ENCODE measurements around the gene NXPH3. TPM values are rescaled to one million over a fixed set of nuclear protein-coding genes. Genes with fewer than 3 reads are reported as not detected.

NXPH3 gene
- total and polyA plus RNA-seq, 2 donors (not counting 3 experiments of a cell fraction or from before 2014, with no cell fraction given), result 1.7 to 2.0 TPM

DNA sequence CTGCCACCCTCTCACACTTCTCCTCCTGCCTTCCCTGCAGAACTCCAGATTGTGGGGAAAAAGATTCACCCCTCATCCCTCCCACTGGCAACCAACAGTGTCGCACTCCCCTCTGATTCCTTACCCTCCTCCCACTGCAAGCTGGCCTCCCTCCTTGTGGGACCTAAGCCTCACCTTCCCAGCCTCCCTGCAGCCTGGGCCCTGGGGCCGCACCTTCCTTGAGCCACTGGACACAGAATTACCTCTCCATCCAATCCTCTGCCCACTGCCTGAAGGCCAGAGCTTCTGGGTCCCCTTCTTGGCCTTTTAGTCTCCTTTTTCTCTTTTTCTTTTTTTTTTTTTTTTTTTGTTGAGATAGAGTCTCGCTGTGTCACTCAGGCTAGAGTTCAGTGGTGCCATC lies 46.7 kb upstream of the NXPH3 start:
- ChIA-PET POLR2A (no interaction called here), CTCF (interaction anchor here (1.5 kb wide), 1 partner anchor 27 kb away, joined by 5 read pairs; no protein-coding TSS in a partner anchor)
- TF ChIP-seq FOS (IDR thresholded peaks at IDR 0.05; ENCODE audit: borderline replicate concordance, insufficient read depth, low read length) (no peak), EZH2 (IDR thresholded peaks at IDR 0.05; ENCODE audit: borderline replicate concordance, low read depth, low read length, severe bottlenecking) (peak; percentile 21)
- H3K79me2 ChIP-seq (ENCODE audit: control insufficient read depth, insufficient read depth, low read length), result no peaks in the 10 kb centered on the region
- H3K27ac ChIP-seq (ENCODE audit: insufficient read depth, low read depth, low read length), result no peak overlapping the region
- no peak overlapping the region for H3K4me3 ChIP-seq (replicated peaks in 1 of 3; ENCODE audit: insufficient read depth in 1 of 3, low read depth in 1 of 3, low read length in 3 of 3)
- no peak for DNase-seq (ENCODE audit: low read depth, low spot score)
- no peak overlapping the region for H3K9ac ChIP-seq (replicated peaks; ENCODE audit: extremely low read depth, insufficient read depth, low read length)
- intact Hi-C loops (cut with micrococcal nuclease), result no loop called here
- FAIRE-seq, result no peak
- H3K9me1 ChIP-seq (replicated peaks; ENCODE audit: control insufficient read depth, extremely low read depth, insufficient read depth, low read length), result no peaks in the 10 kb centered on the region
- H3K9me3 ChIP-seq (replicated peaks; ENCODE audit: control insufficient read depth, insufficient read depth, low read length), result no peaks in the 10 kb centered on the region
- no peaks in the 10 kb centered on the region for H4K20me1 ChIP-seq (replicated peaks; ENCODE audit: control insufficient read depth, extremely low read depth, insufficient read depth, low read length)
- no peak overlapping the region for H2AFZ ChIP-seq (ENCODE audit: low read depth, low read length)
- no peaks in the 10 kb centered on the region for H3K36me3 ChIP-seq (ENCODE audit: control insufficient read depth in 2 of 2, extremely low read depth in 1 of 2, insufficient read depth in 2 of 2, low read length in 2 of 2)
- H3K27me3 ChIP-seq (ENCODE audit: control insufficient read depth in 2 of 2, insufficient read depth in 2 of 2, low read length in 2 of 2), result peaks cover 3 to 13% of the 10 kb centered on the region in 2 experiments
- H3K4me1 ChIP-seq (ENCODE audit: control insufficient read depth, extremely low read depth, insufficient read depth, low read length), result no peaks in the 10 kb centered on the region
- dilution Hi-C loops (cut with MboI; ENCODE audit: extremely low pct_ligation_motif_present, low sequenced_read_pairs), result no loop called here
- BruUV-seq (replicated peaks), result no TSS peak
- no peak overlapping the region for H3K4me2 ChIP-seq (ENCODE audit: insufficient read depth, low read length)

DNA sequence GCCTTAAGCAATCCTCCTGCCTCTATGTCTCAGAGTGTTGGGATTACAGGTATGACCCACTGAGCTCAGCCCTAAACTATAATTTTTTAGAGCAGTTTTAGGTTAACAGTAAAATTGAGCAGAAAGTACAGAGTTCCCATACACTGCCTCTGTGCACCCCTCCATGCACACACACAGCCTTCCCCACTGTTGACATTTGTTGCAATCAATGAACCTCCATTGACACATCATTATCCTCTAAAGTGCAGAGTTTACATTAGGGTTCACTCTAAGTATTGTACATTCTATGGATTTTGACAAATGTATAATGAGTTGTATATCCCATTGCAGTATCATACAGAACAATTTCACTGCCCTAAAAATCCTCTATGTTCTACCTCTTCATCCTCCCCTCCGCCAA lies 45.6 kb upstream of the NXPH3 start:
- no peaks in the 10 kb centered on the region for H3K36me3 ChIP-seq (ENCODE audit: control insufficient read depth in 2 of 2, extremely low read depth in 1 of 2, insufficient read depth in 2 of 2, low read length in 2 of 2)
- no peaks in the 10 kb centered on the region for H3K4me1 ChIP-seq (ENCODE audit: control insufficient read depth, extremely low read depth, insufficient read depth, low read length)
- intact Hi-C loops (cut with micrococcal nuclease), result no loop called here
- FAIRE-seq, result no peak
- no peaks in the 10 kb centered on the region for H3K9me3 ChIP-seq (replicated peaks; ENCODE audit: control insufficient read depth, insufficient read depth, low read length)
- no peak overlapping the region for H3K9ac ChIP-seq (replicated peaks; ENCODE audit: extremely low read depth, insufficient read depth, low read length)
- ChIA-PET POLR2A (no interaction called here), CTCF (interaction anchor here (1.5 kb wide), 1 partner anchor 26 kb away, joined by 5 read pairs; no protein-coding TSS in a partner anchor)
- dilution Hi-C loops (cut with MboI; ENCODE audit: extremely low pct_ligation_motif_present, low sequenced_read_pairs), result no loop called here
- no peaks in the 10 kb centered on the region for H3K79me2 ChIP-seq (ENCODE audit: control insufficient read depth, insufficient read depth, low read length)
- no peak for DNase-seq (ENCODE audit: low read depth, low spot score)
- H3K9me1 ChIP-seq (replicated peaks; ENCODE audit: control insufficient read depth, extremely low read depth, insufficient read depth, low read length), result no peaks in the 10 kb centered on the region
- peaks cover 3 to 13% of the 10 kb centered on the region in 2 experiments for H3K27me3 ChIP-seq (ENCODE audit: control insufficient read depth in 2 of 2, insufficient read depth in 2 of 2, low read length in 2 of 2)
- TF ChIP-seq FOS (IDR thresholded peaks at IDR 0.05; ENCODE audit: borderline replicate concordance, insufficient read depth, low read length) (no peak), MYC (IDR thresholded peaks at IDR 0.05; ENCODE audit: low read depth, low read length) (no peak), GATA2 (IDR thresholded peaks at IDR 0.05; ENCODE audit: insufficient read depth, insufficient read length, low read depth, low read length) (no peak), JUN (IDR thresholded peaks at IDR 0.05; ENCODE audit: borderline replicate concordance, insufficient read depth, insufficient read length, low read depth) (no peak), POLR2A (IDR thresholded peaks at IDR 0.05; ENCODE audit: low read depth, low read length) (no peak), POLR2AphosphoS5 (IDR thresholded peaks at IDR 0.05; ENCODE audit: insufficient read depth, low read depth, low read length) (no peak), EZH2 (IDR thresholded peaks at IDR 0.05; ENCODE audit: borderline replicate concordance, low read depth, low read length, severe bottlenecking) (no peak)
- TF ChIP-seq, protein P1, sequence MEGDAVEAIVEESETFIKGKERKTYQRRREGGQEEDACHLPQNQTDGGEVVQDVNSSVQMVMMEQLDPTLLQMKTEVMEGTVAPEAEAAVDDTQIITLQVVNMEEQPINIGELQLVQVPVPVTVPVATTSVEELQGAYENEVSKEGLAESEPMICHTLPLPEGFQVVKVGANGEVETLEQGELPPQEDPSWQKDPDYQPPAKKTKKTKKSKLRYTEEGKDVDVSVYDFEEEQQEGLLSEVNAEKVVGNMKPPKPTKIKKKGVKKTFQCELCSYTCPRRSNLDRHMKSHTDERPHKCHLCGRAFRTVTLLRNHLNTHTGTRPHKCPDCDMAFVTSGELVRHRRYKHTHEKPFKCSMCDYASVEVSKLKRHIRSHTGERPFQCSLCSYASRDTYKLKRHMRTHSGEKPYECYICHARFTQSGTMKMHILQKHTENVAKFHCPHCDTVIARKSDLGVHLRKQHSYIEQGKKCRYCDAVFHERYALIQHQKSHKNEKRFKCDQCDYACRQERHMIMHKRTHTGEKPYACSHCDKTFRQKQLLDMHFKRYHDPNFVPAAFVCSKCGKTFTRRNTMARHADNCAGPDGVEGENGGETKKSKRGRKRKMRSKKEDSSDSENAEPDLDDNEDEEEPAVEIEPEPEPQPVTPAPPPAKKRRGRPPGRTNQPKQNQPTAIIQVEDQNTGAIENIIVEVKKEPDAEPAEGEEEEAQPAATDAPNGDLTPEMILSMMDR (IDR thresholded peaks at IDR 0.05; ENCODE audit: extremely low read depth in 1 of 2, insufficient read depth in 1 of 2, low read depth in 1 of 2, low read length in 2 of 2), result no peak
- TF ChIP-seq, protein P2, sequence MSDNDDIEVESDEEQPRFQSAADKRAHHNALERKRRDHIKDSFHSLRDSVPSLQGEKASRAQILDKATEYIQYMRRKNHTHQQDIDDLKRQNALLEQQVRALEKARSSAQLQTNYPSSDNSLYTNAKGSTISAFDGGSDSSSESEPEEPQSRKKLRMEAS (IDR thresholded peaks at IDR 0.05; ENCODE audit: insufficient read depth, insufficient read length), result no peak
- no peak overlapping the region for H2AFZ ChIP-seq (ENCODE audit: low read depth, low read length)
- no TSS peak for BruUV-seq (replicated peaks)
- no peaks in the 10 kb centered on the region for H4K20me1 ChIP-seq (replicated peaks; ENCODE audit: control insufficient read depth, extremely low read depth, insufficient read depth, low read length)
- H3K4me3 ChIP-seq (replicated peaks in 1 of 3; ENCODE audit: insufficient read depth in 1 of 3, low read depth in 1 of 3, low read length in 3 of 3), result no peak overlapping the region
- H3K27ac ChIP-seq (ENCODE audit: insufficient read depth, low read depth, low read length), result no peak overlapping the region
- H3K4me2 ChIP-seq (ENCODE audit: insufficient read depth, low read length), result no peak overlapping the region

All from endothelial cell of umbilical vein (primary cell).